ENCODE measurements around the gene PCIF1.

PCIF1 gene

DNA sequence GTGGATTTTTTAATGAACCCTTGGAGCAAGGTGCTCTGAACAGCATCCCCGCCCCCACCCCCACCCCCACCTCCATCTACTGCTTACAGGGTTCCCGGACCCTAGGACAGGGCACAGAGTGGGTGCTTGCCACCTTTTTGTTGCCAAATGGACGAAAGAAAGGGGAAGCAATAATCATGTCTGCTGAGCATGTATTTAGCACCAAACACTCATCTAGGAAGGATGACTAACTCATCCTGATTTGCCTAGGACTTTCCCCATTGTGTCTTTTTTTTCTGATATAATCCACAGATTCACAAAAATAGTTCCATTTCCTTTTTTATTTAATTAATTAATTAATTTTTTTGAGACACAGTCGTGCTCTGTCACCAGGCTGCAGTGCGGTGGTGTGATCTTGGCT is 21.4 kb upstream of the PCIF1 start:
- in situ Hi-C loops (cut with HindIII; ENCODE audit: low pct_ligation_motif_present, low sequenced_read_pairs), result no loop called here
- H3K27ac ChIP-seq, result no peak overlapping the region
- no peaks in the 10 kb centered on the region for H3K36me3 ChIP-seq (replicated peaks)
- no peaks in the 10 kb centered on the region for H3K27me3 ChIP-seq (replicated peaks)
- no peak overlapping the region for H3K4me3 ChIP-seq (ENCODE audit: low read depth, low read length)
- TF ChIP-seq, protein P1, sequence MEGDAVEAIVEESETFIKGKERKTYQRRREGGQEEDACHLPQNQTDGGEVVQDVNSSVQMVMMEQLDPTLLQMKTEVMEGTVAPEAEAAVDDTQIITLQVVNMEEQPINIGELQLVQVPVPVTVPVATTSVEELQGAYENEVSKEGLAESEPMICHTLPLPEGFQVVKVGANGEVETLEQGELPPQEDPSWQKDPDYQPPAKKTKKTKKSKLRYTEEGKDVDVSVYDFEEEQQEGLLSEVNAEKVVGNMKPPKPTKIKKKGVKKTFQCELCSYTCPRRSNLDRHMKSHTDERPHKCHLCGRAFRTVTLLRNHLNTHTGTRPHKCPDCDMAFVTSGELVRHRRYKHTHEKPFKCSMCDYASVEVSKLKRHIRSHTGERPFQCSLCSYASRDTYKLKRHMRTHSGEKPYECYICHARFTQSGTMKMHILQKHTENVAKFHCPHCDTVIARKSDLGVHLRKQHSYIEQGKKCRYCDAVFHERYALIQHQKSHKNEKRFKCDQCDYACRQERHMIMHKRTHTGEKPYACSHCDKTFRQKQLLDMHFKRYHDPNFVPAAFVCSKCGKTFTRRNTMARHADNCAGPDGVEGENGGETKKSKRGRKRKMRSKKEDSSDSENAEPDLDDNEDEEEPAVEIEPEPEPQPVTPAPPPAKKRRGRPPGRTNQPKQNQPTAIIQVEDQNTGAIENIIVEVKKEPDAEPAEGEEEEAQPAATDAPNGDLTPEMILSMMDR (IDR thresholded peaks at IDR 0.05; ENCODE audit: low read depth, low read length, missing control alignments), result no peak
- DNase-seq, result no peak

DNA sequence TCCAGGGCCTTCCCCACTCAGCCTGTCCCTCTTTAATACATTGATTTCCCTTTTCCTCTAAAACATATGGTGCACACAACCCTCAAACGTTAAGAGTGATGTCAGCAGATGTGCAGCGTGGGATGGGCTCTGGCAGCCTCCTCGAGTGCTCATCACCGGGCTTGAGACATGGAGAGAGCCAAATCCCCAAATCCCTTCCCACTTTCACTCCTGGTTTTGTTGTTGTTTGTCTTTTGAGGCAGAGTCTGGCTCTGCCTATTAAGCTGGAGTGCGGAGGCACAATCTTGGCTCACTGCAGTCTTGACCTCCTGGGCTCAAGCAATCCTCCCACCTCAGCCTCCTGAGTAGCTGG is 16.7 kb upstream of the PCIF1 start:
- no peak overlapping the region for H3K27ac ChIP-seq
- H3K27me3 ChIP-seq (replicated peaks), result no peaks in the 10 kb centered on the region
- in situ Hi-C loops (cut with HindIII; ENCODE audit: low pct_ligation_motif_present, low sequenced_read_pairs), result no loop called here
- no peaks in the 10 kb centered on the region for H3K36me3 ChIP-seq (replicated peaks)
- no peak overlapping the region for H3K4me3 ChIP-seq (ENCODE audit: low read depth, low read length)
- no peak for DNase-seq
- TF ChIP-seq, protein P1 (IDR thresholded peaks at IDR 0.05; ENCODE audit: low read depth, low read length, missing control alignments), result no peak

DNA sequence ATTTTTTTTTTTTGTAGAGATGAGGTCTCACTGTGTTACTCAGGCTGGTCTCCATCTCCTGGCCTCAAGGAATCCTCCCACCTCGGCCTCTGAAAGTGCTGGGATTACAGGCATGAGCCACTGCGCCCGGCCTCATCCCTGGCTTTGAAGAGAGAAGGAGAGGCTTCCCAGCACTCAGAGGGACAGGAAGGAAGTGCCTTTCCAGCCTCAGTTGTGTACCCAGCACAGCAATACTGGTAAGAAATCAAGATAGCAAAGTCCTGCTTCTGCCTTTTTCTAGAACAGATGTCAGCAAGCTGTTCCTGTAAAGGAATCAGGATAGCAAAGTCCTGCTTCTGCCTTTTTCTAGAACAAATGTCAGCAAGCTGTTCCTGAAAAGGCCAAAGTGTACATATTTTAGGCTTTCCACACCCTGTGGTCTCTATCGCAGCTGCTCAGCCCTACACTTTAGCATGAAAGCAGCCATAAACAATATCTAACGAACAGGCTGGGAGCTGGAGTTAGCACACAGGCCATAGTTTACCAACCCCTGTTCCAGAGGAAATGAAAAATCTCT is 16.2 kb upstream of the PCIF1 start:
- DNase-seq, result no peak
- Histone ChIP-seq H3K36me3 (replicated peaks) (no peaks in the 10 kb centered on the region), H3K27ac (no peak overlapping the region), H3K4me3 (ENCODE audit: low read depth, low read length) (no peak overlapping the region), H3K27me3 (replicated peaks) (no peaks in the 10 kb centered on the region)
- in situ Hi-C loops (cut with HindIII; ENCODE audit: low pct_ligation_motif_present, low sequenced_read_pairs), result no loop called here
- TF ChIP-seq, protein P1 (IDR thresholded peaks at IDR 0.05; ENCODE audit: low read depth, low read length, missing control alignments), result no peak

DNA sequence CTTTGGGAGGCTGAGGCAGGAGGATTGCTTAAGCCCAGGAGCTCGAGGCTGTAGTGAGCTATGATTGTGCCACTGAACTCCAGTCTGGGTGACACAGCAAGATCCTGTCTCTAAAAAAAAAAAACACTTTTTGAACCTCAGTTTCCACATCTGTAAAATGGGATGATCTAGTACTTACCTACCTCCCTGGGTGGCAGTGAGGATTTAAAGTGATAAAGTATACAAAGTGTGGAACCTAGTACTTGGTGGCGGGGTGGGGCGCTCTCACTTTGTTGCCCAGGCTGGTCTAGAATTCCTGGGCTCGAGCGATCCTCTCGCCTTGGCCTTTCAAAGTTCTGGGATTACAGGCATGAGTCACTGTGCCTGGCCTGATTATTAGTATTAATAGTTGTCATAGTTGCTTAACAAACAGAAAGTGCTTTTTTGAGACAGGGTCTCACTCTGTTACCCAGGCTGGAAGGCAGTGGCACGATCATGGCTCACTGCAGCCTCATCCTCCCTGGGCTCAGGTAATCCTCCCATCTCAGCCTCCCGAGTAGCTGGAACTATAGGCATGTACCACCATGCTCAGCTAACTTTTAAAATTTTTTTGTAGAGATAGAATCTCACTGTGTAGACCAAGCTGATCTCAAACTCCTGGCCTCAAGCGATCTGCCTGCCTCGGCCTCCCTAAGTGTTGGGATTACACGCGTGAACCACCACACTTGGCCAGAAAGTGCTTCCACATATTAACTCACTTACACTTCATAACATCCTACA is 15.5 kb upstream of the PCIF1 start:
- H3K36me3 ChIP-seq (replicated peaks), result no peaks in the 10 kb centered on the region
- DNase-seq, result peak; percentile 43
- H3K4me3 ChIP-seq (ENCODE audit: low read depth, low read length), result no peak overlapping the region
- H3K27ac ChIP-seq, result peak overlapping the region; percentile 12
- no peaks in the 10 kb centered on the region for H3K27me3 ChIP-seq (replicated peaks)
- in situ Hi-C loops (cut with HindIII; ENCODE audit: low pct_ligation_motif_present, low sequenced_read_pairs), result no loop called here
- TF ChIP-seq, protein P1 (IDR thresholded peaks at IDR 0.05; ENCODE audit: low read depth, low read length, missing control alignments), result no peak

DNA sequence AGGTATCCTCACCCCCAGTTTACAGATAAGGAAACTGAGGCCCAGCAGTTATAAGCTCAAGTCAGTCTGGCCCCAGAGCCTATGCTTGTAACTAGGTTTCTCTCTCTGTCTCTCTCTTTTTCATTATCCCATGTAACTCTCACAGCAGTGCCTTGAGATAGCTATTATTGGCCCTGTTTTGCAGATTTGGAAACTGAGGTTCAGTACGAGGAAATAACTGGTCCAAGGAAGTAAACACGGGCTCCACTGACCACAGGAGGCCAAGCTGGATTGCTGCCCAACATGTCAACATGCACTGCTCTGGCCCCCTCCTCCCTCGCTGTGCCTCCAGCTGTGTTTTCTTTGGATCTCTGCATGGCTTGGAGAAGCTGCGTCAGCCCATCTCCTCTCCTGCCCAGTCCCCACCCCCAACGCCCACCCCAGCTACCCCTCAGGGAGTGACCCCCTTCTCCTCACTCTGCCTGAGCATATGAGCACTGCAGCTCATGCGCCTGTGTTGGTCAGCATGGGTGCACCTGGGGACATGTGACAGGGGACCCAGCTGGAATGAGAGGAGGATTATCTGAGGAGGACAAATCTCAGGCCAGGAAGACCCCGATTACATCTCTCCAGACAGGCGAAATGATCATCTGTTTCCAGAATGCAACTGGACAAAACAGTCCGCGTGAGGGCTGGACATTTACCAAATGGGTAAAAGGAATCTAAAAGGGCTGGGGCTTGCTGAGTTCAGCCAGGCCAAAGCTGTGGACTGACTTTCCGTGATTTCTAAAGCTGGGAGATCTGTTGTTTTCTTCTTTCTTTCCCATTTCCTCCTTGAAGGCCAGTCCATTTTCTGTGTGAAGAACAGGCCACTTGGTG is 14.7 kb upstream of the PCIF1 start:
- H3K27me3 ChIP-seq (replicated peaks), result no peaks in the 10 kb centered on the region
- TF ChIP-seq, protein P1 (IDR thresholded peaks at IDR 0.05; ENCODE audit: low read depth, low read length, missing control alignments), result no peak
- no peak overlapping the region for H3K4me3 ChIP-seq (ENCODE audit: low read depth, low read length)
- H3K36me3 ChIP-seq (replicated peaks), result no peaks in the 10 kb centered on the region
- DNase-seq, result peak; percentile 87
- in situ Hi-C loops (cut with HindIII; ENCODE audit: low pct_ligation_motif_present, low sequenced_read_pairs), result no loop called here
- H3K27ac ChIP-seq, result peak overlapping the region; percentile 62
